GM21360 (cell line): ENCODE data around the gene PIGS.
"Not testable (repeated sequence)": the region's sequence is repeated elsewhere in the genome, so short reads cannot be mapped to it uniquely, and the experiment has no call there.

Source experiments
- ATAC-seq: cut with Tn5 transposase; IDR thresholded peaks from one replicate; pipeline ENCODE4 v1.9.1; 2021; ENCODE audit warnings: mild to moderate bottlenecking, moderate library complexity; ENCODE audit not compliant: unreplicated experiment

Gene PIGS

DNA sequence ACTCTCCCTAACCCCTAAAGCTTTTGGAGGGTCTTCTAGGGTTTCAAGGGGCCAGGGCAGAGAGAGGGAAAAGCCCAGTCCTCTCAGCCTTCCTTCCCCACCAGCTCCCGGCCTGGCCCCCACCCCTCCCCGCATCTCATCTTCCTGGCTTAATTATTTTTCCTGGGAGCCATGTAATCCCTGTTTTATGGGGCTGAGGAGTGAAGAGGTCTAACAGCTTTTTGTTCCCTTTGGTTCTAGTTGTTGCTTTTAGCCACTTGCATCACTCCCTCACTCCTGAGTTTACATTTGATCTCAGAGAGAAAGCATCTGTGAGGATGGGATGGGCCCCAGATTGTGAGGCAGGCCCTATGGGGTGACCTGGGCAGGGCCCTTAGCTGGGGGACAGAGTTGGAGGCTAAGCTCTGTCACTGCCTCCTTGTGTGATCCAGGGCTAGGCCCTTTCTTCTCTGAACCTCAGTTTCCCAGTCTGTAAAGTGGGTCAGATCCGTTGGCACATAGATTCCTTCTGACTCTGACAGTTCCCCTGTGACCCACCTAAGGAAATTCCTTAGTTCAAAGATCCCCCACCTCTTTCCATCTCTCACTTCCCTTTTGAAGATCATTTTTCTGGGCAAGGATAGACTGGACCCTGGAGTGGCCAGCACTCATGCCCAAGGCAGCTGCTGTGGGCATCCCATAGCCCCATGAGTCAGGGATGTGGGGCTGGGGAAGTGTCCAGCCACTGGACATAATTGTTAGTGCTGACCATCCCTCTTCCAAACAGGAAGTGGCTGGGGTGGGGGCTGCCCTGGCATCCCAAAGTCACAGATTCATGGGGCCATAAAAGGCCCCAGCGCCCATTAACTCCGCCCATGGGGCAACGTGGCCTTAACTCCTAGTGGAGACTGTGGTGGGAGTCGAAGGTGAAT lies 39.0 kb downstream of the PIGS start:
- ATAC-seq: no peak

DNA sequence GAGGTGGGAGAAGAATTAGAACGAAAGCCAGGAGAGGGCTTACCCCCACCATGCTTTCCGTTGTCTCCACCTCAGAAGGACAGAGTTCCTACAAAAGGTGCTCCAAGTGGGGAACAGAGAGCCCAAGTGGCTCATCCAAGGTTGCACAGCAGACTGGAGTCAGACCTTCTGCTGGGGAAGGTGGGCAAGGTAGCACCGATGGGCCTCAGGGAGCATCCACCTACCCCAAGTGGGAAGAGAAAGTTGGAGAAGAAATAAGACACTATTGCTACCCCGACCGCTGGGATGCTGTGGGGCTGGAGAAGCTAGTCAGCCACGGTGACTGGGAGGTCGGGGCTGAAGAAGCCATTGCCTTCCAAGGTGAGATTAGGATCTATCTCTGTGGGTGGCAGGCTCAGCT lies 40.4 kb downstream of the PIGS start:
- ATAC-seq: no peak

DNA sequence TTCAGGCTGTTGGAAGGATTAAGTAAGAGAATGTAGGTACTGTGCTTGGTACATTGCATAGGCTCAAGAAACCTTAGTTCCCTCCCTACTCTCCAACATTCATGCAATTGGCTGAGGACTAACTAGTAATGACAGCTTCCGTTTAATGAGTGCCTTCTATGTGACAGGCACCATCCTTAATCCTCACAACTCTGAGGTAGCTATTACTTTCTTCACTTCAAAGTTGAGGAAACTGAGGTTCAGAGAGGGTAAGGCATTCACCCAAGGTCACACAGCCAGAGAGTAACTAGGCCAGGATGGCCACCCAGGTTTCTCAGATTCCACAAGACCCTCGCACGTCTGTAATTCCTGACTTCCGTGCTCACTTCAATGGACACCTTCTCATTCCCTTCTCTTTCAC lies 41.1 kb downstream of the PIGS start:
- ATAC-seq: no peak

DNA sequence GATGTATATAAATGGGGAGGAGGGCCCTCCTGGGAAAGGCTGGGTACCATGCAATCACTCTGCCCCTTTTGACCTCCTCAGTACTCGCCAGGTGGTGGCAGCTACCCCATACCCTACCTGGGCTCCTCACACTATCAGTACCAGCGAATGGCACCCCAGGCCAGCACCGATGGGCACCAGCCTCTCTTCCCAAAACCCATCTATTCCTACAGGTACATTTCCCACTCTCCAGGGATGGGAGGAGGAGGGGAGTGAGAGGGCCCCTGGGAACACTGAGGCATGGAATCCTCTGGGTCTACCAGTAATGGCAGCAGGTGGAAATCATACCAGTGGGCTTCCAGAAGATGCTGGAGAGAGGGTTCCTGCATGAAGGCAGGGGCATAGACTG lies 42.3 kb downstream of the PIGS start:
- no peak for ATAC-seq

DNA sequence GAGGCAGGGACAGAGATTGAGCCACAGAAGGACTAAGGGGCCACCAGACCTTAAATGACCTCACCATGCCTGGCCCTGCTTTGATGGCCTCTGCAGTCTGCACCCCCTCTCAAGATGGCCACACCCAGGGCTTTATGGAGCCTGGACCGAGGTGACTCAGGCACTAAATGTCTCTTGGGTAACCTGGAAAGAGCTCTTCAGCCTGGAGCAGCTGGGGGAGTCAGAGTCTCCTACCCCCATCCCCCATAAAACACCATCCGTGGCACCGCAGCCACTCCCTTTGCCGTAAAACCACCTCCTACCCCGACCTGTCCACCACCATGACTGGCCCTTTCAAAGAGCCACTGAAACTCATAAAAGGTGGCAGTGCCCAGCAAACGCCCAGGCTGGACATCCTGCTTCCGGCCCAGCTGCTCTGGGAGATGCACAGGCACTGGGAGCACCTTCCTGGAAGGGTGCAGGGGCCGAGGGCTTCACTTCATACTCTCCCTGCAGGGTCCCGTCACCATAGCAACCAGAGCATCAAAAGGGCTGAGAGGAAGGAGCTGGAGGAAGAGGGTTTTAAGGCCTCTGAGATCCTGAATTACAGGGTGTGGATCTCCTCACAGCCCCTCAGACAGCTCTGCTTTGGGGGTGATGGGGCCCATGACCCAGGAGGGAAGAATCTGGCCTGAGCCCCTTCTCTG lies 42.9 kb downstream of the PIGS start:
- no peak for ATAC-seq

DNA sequence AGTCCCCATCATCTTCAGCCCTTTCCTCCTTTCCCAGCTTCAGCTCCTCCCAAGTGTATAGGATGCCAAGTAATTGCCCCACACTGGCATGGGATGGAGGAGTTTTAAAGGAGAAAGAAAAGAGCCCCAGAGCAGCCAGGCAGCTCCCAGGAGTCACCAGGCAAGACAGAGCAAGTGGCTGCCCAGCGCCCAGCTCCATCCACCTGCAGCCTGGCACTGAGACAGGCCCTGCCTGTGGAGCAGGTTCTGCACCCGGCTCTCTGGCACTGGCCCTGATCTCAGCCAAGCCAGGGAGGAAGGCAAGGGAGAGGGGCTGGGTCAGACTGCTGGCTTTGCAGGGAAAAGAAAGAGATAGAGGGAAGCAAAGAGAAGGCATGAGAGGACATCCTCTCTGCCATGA lies 43.5 kb downstream of the PIGS start:
- no peak for ATAC-seq

DNA sequence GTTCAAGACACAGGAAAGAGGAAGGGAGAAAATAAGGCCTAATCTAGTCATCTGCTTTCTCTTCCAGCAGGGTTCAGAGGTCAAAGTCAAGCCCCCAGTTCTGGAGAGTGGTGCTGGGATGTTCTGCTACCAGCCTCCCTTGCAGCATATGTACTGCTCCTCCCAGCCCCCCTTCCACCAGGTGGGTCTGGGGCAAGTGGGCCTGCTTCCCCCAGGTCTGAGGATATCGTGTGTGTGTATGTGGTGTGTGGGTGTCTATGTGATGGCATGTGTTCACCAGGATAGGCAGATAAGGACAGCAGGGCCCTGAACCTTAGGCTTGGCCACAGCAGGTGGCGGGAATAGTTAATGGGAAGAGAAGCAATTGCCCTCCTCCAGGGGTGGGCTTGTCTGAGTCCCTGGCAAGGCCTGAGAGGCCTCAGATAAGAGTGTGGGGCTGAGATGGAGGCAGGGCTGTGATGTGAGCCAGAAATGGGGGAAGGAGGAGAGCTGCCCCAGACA lies 44.1 kb downstream of the PIGS start:
- no peak for ATAC-seq

DNA sequence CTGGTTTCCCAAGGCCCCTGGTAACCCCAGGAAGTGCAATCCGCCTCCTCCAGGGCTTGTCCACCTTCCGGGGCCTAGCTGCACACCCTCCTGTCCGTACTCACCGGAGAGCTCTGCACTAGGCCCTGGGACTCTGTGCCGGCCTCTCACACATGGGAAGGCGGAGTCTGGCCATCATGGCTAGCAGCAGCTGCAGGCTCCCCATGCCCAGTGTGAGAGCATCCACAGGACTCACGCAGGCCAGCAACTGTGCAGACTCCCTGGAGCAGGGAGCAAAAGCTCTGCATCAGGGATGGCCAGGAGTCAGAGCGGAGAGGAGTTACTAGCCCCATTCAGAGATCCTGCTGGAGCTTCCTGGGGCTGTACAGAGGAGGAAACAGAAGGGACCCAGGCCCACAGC lies 44.9 kb downstream of the PIGS start:
- no peak for ATAC-seq

DNA sequence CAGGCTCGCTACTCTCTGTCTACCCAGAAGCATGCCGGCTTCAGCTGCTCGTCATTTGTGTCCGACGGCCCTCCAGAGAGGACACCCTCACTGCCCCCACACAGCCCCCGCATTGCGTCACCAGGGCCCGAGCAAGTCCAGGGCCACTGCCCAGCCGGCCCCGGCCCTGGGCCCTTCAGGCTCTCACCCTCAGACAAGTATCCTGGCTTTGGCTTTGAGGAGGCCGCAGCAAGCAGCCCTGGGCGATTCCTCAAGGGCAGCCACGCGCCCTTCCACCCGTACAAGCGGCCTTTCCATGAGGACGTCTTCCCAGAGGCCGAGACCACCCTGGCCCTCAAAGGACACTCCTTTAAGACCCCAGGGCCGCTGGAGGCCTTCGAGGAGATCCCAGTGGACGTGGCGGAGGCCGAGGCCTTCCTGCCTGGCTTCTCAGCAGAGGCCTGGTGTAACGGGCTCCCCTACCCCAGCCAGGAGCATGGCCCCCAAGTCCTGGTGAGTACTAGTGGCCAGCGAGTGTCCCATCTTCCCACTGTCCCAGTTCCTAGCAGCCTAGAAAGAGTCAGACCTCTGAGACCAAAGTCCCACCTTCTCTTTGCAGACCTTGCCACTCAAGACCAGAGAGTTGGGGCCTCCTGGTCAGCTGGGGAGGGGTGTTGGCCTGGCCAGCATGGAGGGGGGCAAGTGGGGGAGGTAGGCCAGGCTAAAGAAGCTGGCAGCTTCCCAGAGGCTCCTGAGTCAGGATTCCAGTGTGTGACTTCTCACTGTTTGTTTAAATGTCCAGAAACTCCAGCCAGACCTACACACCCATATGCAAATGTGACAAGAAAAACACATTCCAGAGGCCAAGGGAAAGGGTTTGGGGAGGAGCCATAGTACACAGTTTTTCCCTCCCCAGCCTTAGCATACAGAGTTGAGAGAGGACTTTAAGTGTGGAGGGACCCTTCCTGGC lies 46.6 kb downstream of the PIGS start:
- ATAC-seq: no peak

DNA sequence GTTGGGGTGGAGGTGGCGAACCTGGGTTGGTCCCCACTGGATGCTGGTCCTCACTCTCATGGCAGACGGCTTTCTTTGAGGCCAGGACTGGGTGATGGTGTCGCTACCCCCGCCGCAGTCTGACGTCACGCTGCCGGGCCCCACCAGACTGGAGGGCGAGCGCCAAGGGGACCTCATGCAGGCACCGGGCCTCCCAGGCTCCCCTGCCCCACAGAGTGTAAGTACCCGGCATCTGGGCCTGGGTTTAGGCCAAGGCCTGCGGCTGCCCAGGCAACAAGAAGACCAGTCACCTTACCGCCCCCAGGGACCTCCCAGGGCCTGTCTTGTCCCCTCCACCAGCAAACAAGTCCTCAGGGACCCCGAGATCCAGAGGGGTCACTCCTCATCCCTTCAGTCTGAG lies 47.4 kb downstream of the PIGS start:
- ATAC-seq: no peak

DNA sequence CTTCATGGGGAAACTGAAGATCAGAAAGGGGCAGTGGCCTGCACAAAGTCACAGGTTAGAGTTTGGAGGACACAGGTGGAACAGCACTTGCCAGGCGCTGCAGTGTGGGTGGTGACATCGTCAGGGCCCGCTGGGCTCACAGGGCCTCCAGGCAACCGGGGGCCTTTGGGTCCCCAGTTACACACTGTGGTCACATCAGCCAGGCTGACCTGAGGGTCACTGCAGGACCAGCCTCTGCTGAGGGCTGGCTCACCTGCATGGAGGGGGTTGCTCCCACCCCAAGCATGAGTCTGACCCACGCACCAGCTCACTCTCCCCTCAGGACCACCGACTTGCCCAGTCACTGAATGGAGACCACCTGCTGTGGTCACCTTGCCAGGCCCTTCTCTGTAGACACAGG lies 48.1 kb downstream of the PIGS start:
- ATAC-seq: no peak

DNA sequence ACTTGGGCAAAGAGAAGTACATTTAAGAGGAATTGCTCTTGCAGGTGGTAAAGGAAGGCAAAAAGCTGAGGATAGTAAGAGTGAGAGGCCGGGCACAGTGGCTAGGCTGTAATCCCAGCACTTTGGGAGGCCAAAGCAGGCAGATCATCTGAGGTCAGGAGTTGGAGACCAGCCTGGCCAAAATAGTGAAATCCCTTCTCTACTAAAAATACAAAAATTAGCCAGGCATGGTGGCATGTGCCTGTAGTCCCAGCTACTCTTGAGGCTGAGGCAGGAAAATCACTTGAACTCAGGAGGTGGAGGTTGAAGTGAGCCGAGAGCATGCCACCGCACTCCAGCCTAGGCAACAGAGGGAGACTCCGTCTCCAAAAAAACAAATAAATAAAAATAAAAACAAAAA lies 49.0 kb downstream of the PIGS start:
- ATAC-seq: not testable (repeated sequence)

DNA sequence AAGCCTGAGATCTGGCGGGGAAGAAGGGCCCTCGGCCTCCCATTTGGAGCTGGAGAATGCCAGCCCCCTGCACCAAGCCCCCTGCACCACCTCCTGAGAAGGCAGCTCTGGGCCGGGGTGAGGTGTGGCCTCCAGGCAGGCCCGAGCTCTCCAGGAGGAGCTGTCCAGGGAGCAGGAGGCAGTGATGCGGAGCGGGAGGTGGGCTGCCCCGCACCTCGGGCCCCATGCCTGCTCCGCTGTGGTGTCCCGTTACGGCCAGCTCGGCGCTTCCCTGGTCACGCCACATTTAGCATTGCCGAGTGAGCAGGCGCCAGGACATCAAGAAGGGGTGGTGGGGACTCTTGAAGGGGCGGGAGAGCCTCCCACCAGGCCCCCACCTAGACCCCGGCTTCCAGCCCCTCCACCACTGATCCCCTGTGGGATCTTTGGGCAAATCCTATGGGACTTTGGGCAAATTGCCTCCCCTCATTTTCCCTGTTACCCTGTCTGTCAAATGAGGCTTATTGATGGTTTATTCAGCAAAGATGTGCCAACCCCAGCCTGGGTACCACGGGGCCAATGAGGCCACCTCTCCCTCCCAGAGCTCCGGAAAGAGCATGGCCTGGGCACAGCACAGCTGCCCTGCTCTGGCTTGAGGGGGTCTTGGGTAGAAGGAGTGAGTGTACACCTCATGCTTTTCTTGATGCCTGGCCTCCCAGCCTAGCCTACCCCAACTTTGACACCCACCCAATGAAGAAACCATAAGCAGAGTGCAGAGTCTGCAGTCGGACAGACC lies 49.8 kb downstream of the PIGS start:
- ATAC-seq: no peak

DNA sequence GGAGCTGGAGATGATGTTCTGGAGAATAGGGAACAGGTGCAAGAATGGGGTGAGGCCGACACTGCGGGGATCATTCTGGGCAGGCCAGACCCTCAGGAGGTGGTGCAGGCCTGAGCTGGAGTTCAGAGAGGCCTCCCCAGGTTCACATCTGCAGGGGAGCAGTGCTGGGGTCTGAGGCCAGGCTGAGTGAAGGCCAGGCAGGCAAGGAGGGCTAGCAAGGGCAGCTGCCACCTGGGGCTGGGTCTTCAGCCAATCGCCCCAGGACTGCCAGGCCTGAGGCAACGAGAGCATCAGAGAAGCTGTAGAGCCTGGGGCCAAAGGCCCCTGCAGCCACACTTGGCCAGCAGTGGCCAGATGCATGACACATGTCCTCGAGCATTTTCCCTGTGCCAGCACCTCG lies 50.6 kb downstream of the PIGS start:
- ATAC-seq: no peak

DNA sequence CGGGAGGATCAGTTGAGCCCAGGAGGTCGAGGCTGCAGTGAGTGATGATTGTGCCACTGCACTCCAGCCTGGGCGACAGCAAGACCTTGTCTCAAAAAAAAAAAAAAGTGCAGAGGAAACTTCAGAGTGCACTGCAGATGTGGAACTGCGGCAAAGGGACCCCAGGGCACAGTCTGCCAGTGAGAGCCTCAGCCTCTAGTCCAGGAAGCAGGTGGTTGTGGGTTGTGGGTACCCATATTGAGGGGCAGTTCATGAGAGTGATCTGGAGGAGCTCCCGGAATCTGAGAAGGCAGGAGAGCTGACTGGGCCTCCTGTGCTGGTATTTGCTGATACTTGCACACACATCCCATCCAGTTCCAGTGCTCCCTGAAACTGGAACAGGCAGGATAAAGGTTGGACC lies 52.1 kb downstream of the PIGS start:
- ATAC-seq: no peak

DNA sequence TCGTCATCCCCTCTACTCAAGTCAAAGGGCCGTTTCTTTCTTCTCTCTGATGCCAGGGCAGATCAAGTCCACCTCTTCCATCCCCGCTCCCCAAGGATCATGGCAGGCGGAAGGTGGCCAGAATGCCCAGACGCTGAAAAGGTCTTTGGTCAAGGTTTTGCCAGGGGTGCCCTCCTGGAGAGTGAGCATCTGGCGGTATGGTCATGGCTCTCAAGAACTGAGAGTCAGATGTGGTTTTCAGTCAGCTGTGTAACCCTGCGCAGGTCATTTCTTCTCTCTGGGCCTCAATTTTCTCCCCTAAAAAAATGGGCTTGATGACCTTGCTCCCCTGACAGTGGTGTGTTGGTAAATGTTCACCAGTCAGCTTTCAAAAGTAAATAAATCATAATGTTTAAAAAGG lies 52.7 kb downstream of the PIGS start:
- ATAC-seq: no peak

DNA sequence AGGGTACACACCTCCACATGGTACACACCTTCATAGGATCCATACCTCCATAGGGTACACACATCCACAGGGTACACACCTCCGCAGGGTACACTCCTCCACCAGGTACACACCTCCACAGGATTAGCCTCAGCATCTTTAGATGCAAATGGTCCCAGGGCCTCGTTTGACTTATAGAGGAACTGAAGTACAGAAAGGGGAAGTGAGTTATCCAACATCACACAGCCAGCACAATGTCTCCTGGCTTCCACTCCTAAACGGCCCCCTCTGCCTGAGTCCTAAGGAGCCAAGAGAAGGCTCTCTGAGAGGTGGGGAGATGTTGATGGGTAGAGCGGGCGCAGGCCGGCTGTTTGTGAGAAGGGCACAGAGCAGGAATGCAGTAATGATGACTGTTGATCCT lies 53.2 kb downstream of the PIGS start:
- no peak for ATAC-seq

DNA sequence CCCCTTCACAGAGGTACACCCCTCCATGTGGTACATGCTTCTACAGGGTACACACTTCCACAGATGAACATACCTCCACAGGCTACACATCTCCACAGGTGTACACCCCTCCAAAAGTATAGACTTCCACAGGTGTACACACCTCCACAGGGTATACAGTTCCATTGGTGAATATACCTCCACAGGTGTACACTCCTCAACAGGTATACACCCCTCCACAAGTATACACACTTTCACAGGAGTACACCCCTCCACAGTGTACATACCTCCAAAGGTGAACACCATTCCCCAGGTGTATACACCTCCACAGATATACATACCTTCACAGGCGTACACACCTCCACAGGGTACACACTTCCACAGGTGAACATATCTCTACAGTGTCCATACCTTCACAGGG lies 55.8 kb downstream of the PIGS start:
- no peak for ATAC-seq

DNA sequence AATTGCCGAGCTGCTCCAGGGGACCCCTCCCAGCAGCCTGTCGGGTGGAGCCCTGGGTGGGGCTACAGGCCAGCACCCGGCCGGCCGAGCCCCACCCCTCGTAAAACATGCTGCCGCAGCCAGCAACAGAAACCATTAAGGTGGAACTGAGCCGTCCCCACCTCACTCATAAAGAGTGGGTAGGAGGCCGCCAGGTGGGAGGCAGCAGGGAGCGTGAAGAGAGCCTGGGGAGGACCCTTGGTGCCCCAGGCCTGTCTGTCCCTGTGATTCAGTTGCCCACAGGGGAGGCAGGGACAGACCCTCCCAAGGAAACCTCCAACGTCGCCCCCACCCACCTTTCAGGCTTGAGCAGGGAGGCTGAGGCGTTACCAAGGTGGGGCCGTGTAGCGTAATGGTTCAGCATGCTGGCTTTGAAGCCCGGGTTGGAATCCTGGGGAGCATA lies 56.7 kb downstream of the PIGS start:
- ATAC-seq: no peak

DNA sequence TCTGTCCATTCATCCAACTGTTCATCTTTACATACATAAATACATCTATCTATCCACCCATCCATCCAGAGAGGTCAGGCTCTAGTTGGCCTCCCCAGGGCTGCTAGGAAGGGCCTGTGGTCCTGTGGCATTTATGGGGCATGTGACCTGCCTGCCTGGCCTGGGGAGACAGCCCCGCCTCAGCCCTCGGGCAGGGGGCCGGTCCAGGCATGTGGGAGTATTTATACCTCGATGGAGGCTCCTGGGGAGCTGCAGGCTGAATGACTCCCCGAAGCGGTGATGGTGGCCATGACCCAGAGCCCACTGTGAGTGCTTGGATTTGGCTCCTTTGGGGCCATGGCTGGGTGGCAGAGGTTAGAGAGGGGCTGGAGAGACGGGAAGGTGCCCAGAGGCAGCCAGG lies 57.8 kb downstream of the PIGS start:
- ATAC-seq: no peak
